Cardiac muscle cell (in vitro differentiated cells and primary cell): ENCODE measurements around the gene STAT5A. TPM values are rescaled to one million over a fixed set of nuclear protein-coding genes. Genes with fewer than 3 reads are reported as not detected.
A peak's percentile ranks its signal among the peaks of the same experiment; 100 is the strongest.

Experiments used
- DNase-seq, 2 donors: peaks; one replicate each; pipeline versions ENCODE4 v3.0.0 to v3.0.0-alpha.2; 2010 to 2017; ENCODE audit warnings: low read depth in 1 of 2, low spot score in 1 of 2
- H3K27ac ChIP-seq: fragments of 200-600 bp; sonication (generic); 2 replicates; pipeline ENCODE4 v1.5.1; 2016
- H3K27me3 ChIP-seq: fragments of 200-600 bp; sonication (generic); 2 replicates; pipeline ENCODE4 v1.6.0; 2016; ENCODE audit warnings: control low read depth
- H3K36me3 ChIP-seq: fragments of 200-600 bp; sonication (generic); 2 replicates; pipeline ENCODE4 v1.5.1; 2016; ENCODE audit warnings: control low read depth
- H3K4me1 ChIP-seq: fragments of 200-600 bp; sonication (generic); 2 replicates; pipeline ENCODE4 v1.8.1; 2017; ENCODE audit warnings: low read depth, mild to moderate bottlenecking, mixed run types
- H3K4me3 ChIP-seq: fragments of 200-600 bp; sonication (generic); 2 replicates; pipeline ENCODE4 v1.5.1; 2016; ENCODE audit warnings: mild to moderate bottlenecking
- H3K9me3 ChIP-seq: fragments of 200-600 bp; sonication (generic); 2 replicates; pipeline ENCODE4 v1.5.1; 2017; ENCODE audit warnings: low read depth, mild to moderate bottlenecking, control low read depth
- polyA plus RNA-seq: library from polyadenylated mRNA; unstranded; fragments of >200 nt; fragmentation: Nextera tagmentation; extraction: Ambion mirVana; gene quantifications from 2 replicates; pipeline ENCODE4 v1.2.1, GENCODE V29; 2016
- total RNA-seq: library from RNA; depleted of rRNA; stranded (reverse); fragments of >200 nt; gene quantifications from 2 replicates; pipeline ENCODE4 v1.2.3, GENCODE V29; 2016
- TF ChIP-seq, protein P1 (sequence below): IDR thresholded peaks from 2 replicates; pipeline ENCODE4 v1.5.1; 2012; ENCODE audit warnings: low read depth, mild to moderate bottlenecking, low read length

STAT5A gene
- total and polyA plus RNA-seq, 2 experiments from 2014 or later, result 8.2 to 12.2 TPM

DNA sequence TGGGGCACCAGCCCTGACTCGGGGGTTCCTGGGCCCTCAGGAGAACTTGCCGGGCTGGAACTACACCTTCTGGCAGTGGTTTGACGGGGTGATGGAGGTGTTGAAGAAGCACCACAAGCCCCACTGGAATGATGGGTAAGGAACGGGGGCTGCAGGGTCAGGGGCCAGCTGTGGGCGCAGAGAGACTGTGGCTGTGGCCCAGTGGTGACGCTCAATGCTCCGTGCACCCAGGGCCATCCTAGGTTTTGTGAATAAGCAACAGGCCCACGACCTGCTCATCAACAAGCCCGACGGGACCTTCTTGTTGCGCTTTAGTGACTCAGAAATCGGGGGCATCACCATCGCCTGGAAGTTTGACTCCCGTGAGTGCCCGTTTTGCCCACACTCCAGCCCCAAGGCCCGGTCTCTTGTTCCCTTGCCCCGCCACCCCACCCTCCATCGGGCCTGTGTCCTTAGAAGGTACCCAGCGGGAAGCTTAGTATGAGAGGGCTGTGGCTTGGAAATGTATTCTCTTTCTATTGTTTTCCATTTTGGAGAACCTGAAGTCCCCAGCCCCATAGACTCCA is 19.1 kb downstream of the STAT5A start:
- Histone ChIP-seq H3K27ac (no peak overlapping the region), H3K27me3 (no peaks in the 10 kb centered on the region), H3K36me3 (no peaks in the 10 kb centered on the region), H3K4me3 (no peak overlapping the region), H3K4me1 (peaks cover 10% of the 10 kb centered on the region), H3K9me3 (no peaks in the 10 kb centered on the region)
- TF ChIP-seq, protein P1, sequence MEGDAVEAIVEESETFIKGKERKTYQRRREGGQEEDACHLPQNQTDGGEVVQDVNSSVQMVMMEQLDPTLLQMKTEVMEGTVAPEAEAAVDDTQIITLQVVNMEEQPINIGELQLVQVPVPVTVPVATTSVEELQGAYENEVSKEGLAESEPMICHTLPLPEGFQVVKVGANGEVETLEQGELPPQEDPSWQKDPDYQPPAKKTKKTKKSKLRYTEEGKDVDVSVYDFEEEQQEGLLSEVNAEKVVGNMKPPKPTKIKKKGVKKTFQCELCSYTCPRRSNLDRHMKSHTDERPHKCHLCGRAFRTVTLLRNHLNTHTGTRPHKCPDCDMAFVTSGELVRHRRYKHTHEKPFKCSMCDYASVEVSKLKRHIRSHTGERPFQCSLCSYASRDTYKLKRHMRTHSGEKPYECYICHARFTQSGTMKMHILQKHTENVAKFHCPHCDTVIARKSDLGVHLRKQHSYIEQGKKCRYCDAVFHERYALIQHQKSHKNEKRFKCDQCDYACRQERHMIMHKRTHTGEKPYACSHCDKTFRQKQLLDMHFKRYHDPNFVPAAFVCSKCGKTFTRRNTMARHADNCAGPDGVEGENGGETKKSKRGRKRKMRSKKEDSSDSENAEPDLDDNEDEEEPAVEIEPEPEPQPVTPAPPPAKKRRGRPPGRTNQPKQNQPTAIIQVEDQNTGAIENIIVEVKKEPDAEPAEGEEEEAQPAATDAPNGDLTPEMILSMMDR, result no peak
- DNase-seq, result no peak

DNA sequence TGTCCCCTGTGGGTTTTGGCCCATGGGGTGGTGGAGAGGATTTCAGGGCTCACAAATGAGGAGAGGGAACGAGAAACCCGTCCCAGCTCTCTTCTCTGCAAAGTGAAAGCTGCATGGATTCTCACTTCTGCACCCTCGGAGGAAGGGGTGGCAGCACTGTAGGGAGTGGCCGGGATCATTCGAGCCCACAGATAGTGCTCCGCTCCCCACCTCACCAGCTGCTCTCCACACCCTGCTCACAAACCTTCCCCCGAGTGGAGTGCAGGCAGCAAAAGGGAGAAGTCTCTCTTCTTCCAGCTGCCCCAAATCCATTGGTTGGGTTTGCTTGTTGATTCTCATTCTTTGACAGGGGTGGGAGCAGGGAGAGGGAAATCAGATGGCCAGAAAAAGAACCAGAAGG is 20.1 kb downstream of the STAT5A start:
- no peaks in the 10 kb centered on the region for H3K27me3 ChIP-seq
- no peaks in the 10 kb centered on the region for H3K9me3 ChIP-seq
- H3K27ac ChIP-seq, result no peak overlapping the region
- H3K4me3 ChIP-seq, result no peak overlapping the region
- peaks cover 20% of the 10 kb centered on the region for H3K4me1 ChIP-seq
- TF ChIP-seq, protein P1, result no peak
- H3K36me3 ChIP-seq, result no peaks in the 10 kb centered on the region
- no peak for DNase-seq

DNA sequence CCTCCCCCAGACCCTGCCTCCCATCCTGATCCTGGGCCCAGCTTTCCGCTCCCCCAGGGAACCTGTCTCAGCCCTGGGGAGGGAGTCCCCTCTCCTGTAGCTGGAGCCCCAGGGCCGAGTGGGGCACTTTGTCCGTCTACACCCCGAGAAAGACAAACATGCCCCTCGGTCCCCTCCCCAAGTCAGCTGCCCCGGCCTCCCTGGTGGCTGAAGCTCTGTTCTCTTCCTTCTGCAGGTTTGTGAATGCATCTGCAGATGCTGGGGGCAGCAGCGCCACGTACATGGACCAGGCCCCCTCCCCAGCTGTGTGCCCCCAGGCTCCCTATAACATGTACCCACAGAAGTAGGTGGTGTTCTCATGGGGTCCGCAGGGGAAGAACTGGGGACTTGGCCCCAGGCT is 20.8 kb downstream of the STAT5A start:
- Histone ChIP-seq H3K27ac (no peak overlapping the region), H3K27me3 (no peaks in the 10 kb centered on the region), H3K4me1 (peaks cover 21% of the 10 kb centered on the region), H3K9me3 (no peaks in the 10 kb centered on the region), H3K4me3 (no peak overlapping the region), H3K36me3 (no peaks in the 10 kb centered on the region)
- TF ChIP-seq, protein P1, result no peak
- DNase-seq, result no peak

DNA sequence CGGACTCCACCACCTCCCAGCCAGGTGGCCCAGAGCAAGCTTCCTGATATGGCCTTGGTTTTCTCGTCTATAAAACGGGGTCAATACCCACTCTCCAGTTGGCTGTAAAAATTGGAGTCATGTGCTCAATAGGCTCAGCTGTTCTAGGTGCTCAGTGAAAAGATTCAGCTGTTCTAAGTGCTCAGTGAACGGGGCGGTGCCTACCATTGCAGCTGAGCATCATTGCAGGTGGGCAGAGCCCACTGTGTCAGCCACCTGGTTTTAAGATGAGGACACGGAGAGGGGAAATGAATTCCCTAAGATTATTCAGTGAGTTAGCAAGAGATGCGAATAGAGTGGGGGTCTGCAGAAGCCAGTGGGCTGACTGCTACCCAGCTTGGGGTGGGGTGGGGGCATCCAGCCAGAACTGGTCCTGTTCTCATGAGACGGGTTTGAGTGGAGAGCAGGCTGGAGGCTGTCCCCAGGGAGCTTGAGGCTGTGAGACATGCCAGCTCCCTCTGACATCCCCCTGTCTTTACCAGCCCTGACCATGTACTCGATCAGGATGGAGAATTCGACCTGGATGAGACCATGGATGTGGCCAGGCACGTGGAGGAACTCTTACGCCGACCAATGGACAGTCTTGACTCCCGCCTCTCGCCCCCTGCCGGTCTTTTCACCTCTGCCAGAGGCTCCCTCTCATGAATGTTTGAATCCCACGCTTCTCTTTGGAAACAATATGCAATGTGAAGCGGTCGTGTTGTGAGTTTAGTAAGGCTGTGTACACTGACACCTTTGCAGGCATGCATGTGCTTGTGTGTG is 21.9 kb downstream of the STAT5A start:
- DNase-seq, result no peak
- TF ChIP-seq, protein P1, result peak; percentile 18
- H3K27ac ChIP-seq, result no peak overlapping the region
- no peak overlapping the region for H3K4me3 ChIP-seq
- no peaks in the 10 kb centered on the region for H3K9me3 ChIP-seq
- H3K36me3 ChIP-seq, result no peaks in the 10 kb centered on the region
- no peaks in the 10 kb centered on the region for H3K27me3 ChIP-seq
- H3K4me1 ChIP-seq, result peaks cover 21% of the 10 kb centered on the region

DNA sequence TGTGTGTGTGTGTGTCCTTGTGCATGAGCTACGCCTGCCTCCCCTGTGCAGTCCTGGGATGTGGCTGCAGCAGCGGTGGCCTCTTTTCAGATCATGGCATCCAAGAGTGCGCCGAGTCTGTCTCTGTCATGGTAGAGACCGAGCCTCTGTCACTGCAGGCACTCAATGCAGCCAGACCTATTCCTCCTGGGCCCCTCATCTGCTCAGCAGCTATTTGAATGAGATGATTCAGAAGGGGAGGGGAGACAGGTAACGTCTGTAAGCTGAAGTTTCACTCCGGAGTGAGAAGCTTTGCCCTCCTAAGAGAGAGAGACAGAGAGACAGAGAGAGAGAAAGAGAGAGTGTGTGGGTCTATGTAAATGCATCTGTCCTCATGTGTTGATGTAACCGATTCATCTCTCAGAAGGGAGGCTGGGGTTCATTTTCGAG is 22.5 kb downstream of the STAT5A start:
- H3K27ac ChIP-seq, result peak overlapping the region; percentile 59
- TF ChIP-seq, protein P1, result no peak
- DNase-seq, result no peak
- H3K36me3 ChIP-seq, result peaks cover 4% of the 10 kb centered on the region
- H3K4me3 ChIP-seq, result no peak overlapping the region
- H3K4me1 ChIP-seq, result peaks cover 21% of the 10 kb centered on the region
- no peaks in the 10 kb centered on the region for H3K9me3 ChIP-seq
- no peaks in the 10 kb centered on the region for H3K27me3 ChIP-seq
